OCI-LY3 (cell line): Measurements from ENCODE around the gene MAGEA9.
"Not testable (repeated sequence)": the region's sequence is repeated elsewhere in the genome, so short reads cannot be mapped to it uniquely, and the experiment has no call there.

Source experiments
- H2AFZ ChIP-seq: fragments of 200-600, 300-600 bp; shearing (Covaris generic); 2 replicates; pipeline ENCODE4 v1.6.0; 2014; ENCODE audit warnings: antibody characterized with exemption, low read depth, low read length
- H3K27ac ChIP-seq: fragments of 200-600, 300-600 bp; sonication (generic); 2 replicates; pipeline ENCODE4 v1.5.1; 2014; ENCODE audit warnings: mild to moderate bottlenecking, low read length, moderate library complexity, mixed read lengths
- H3K27me3 ChIP-seq: fragments of 200-600, 300-600 bp; sonication (generic); 2 replicates; pipeline ENCODE4 v1.6.1; 2014; ENCODE audit warnings: low read depth, low read length, mixed read lengths
- H3K36me3 ChIP-seq: fragments of 200-600, 300-600 bp; sonication (generic); replicated peaks from 2 replicates; pipeline ENCODE3; 2014; ENCODE audit warnings: low read depth, low read length, mixed read lengths
- H3K4me1 ChIP-seq: fragments of 300-600, 200-600 bp; sonication (generic); 2 replicates; pipeline ENCODE4 v1.6.1; 2014; ENCODE audit warnings: low read length, mixed read lengths
- H3K4me2 ChIP-seq: fragments of 200-600, 300-600 bp; sonication (generic); 2 replicates; pipeline ENCODE4 v1.6.1; 2014; ENCODE audit warnings: low read length, mixed read lengths
- H3K4me3 ChIP-seq: fragments of 300-600, 200-600 bp; sonication (generic); 2 replicates; pipeline ENCODE4 v1.5.1; 2014; ENCODE audit warnings: antibody characterized with exemption, mild to moderate bottlenecking, low read length, moderate library complexity
- H3K79me2 ChIP-seq: fragments of 300-600, 200-600 bp; shearing (Covaris generic); 2 replicates; pipeline ENCODE4 v1.6.1; 2014; ENCODE audit warnings: mild to moderate bottlenecking, low read length, mixed read lengths
- H3K9ac ChIP-seq: fragments of 300-600, 200-600 bp; shearing (Covaris generic); 2 replicates; pipeline ENCODE4 v1.6.0; 2014; ENCODE audit warnings: mild to moderate bottlenecking, low read length, moderate library complexity
- H3K9me3 ChIP-seq: fragments of 200-600, 300-600 bp; shearing (Covaris generic); 2 replicates; pipeline ENCODE4 v1.6.1; 2014; ENCODE audit warnings: low read length, mixed read lengths; ENCODE audit not compliant: insufficient read depth
- H4K20me1 ChIP-seq: fragments of 200-600, 300-600 bp; sonication (generic); 2 replicates; pipeline ENCODE4 v1.6.1; 2016; ENCODE audit warnings: low read length, mixed read lengths; ENCODE audit not compliant: insufficient read depth
- EZH2phosphoT487 ChIP-seq: fragments of 200-600 bp; shearing (Covaris generic); IDR thresholded peaks from 2 replicates; pipeline ENCODE4 v1.6.1; 2018; ENCODE audit warnings: antibody characterized with exemption, mixed run types, low read depth
- TF ChIP-seq, protein P1 (sequence below): fragments of 200-600, 300-600 bp; sonication (generic); IDR thresholded peaks from 2 replicates; pipeline ENCODE4 v1.5.1; 2014; ENCODE audit warnings: antibody characterized with exemption, low read length, low read depth

Gene MAGEA9

DNA sequence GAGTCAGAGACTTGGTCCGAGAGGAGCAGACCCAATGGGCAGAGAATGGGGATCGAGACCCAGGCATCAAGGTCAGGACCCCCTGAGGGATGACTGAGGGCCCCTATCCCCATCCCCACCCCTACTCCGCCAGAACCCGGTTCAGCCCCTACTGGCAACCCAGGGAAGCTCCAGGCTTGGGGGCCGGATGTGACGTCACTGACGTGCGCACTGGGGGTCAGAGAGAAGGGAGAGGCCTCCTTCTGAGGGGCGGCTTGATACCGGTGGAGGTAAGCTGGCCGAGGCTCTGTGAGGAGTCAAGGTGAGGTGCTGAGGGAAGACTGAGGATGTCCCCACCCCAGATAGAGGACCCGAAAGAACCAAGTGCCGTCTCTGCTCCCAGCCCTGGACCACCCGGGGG is at the start of gene MAGEA9:
Gene MAGEA9, plus strand, starts transcription at position 204 of the 400 bp plus-strand sequence. CDS start 4,281 bp downstream, outside the sequence.
- not testable (repeated sequence) for H3K9me3 ChIP-seq, H3K27ac ChIP-seq, H4K20me1 ChIP-seq, H3K9ac ChIP-seq, H3K27me3 ChIP-seq, H3K36me3 ChIP-seq, H2AFZ ChIP-seq, H3K4me1 ChIP-seq, H3K79me2 ChIP-seq, H3K4me2 ChIP-seq, H3K4me3 ChIP-seq

- H3K9ac ChIP-seq, H3K4me1 ChIP-seq, H3K27me3 ChIP-seq, H3K9me3 ChIP-seq, H3K36me3 ChIP-seq, H3K4me2 ChIP-seq, H2AFZ ChIP-seq, H3K4me3 ChIP-seq, H3K27ac ChIP-seq, H4K20me1 ChIP-seq, H3K79me2 ChIP-seq: not testable (repeated sequence)
These were observed 39.5 kb upstream of the MAGEA9 start for GRCh38 chrX:149742269-149742668.

GRCh38 chrX:149746390-149747007 is 35.2 kb upstream of the MAGEA9 start:
- not testable (repeated sequence) for H3K27ac ChIP-seq, H3K36me3 ChIP-seq, H4K20me1 ChIP-seq, H2AFZ ChIP-seq, H3K27me3 ChIP-seq, H3K9ac ChIP-seq, H3K4me3 ChIP-seq, H3K79me2 ChIP-seq, H3K4me1 ChIP-seq, H3K9me3 ChIP-seq, H3K4me2 ChIP-seq

DNA sequence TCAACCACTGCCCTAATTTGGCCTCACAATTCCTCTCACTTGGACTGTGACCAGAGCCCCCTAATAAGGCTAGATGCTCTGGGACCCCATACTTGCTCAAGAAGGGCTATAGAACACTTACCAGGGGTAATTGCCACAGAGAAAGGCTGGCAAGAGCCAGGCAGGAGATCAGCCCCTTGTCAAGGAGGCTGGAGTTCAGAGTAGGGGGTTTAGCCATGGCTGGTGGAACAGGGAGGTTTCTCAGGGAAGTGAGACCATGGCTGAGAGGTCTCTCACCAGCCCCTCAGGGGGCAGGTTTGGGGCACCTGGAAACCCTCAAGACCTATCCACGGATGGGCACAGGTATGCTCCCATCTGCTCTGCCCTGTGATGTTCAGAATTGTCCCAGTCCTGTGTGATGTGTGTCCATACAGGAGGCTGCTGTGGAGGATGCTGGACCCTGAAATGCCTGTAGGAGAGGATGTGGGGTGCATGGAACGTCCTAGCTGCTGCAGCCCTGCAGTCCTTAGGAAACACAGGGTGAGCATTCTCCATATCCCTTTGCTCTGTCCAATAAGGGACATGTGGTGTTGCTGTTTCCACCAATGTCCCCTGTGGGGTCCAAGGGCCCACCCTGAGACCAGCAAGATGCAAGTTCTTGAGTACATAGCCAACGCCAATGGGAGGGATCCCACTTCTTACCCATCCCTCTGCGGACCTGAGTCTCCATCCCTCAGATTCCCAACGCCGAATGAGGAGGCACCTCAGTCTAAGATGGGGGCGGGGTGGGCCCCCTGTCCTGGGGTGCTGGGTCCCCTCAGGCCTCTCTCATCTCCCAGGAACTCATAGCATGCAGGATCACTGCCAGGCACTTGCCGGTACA is 24.3 kb upstream of the MAGEA9 start:
- no peak overlapping the region for H2AFZ ChIP-seq
- H3K9me3 ChIP-seq = no peaks in the 10 kb centered on the region
- H3K9ac ChIP-seq = no peak overlapping the region
- H3K79me2 ChIP-seq = no peaks in the 10 kb centered on the region
- H3K4me1 ChIP-seq = peaks cover 10% of the 10 kb centered on the region
- H3K4me2 ChIP-seq = peak overlapping the region; percentile 13
- H3K27ac ChIP-seq = no peak overlapping the region
- H4K20me1 ChIP-seq = no peaks in the 10 kb centered on the region
- H3K27me3 ChIP-seq = no peaks in the 10 kb centered on the region
- H3K4me3 ChIP-seq = no peak overlapping the region
- TF ChIP-seq, protein P1, sequence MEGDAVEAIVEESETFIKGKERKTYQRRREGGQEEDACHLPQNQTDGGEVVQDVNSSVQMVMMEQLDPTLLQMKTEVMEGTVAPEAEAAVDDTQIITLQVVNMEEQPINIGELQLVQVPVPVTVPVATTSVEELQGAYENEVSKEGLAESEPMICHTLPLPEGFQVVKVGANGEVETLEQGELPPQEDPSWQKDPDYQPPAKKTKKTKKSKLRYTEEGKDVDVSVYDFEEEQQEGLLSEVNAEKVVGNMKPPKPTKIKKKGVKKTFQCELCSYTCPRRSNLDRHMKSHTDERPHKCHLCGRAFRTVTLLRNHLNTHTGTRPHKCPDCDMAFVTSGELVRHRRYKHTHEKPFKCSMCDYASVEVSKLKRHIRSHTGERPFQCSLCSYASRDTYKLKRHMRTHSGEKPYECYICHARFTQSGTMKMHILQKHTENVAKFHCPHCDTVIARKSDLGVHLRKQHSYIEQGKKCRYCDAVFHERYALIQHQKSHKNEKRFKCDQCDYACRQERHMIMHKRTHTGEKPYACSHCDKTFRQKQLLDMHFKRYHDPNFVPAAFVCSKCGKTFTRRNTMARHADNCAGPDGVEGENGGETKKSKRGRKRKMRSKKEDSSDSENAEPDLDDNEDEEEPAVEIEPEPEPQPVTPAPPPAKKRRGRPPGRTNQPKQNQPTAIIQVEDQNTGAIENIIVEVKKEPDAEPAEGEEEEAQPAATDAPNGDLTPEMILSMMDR = no peak
- TF ChIP-seq EZH2phosphoT487 = no peak
- H3K36me3 ChIP-seq = no peaks in the 10 kb centered on the region

DNA sequence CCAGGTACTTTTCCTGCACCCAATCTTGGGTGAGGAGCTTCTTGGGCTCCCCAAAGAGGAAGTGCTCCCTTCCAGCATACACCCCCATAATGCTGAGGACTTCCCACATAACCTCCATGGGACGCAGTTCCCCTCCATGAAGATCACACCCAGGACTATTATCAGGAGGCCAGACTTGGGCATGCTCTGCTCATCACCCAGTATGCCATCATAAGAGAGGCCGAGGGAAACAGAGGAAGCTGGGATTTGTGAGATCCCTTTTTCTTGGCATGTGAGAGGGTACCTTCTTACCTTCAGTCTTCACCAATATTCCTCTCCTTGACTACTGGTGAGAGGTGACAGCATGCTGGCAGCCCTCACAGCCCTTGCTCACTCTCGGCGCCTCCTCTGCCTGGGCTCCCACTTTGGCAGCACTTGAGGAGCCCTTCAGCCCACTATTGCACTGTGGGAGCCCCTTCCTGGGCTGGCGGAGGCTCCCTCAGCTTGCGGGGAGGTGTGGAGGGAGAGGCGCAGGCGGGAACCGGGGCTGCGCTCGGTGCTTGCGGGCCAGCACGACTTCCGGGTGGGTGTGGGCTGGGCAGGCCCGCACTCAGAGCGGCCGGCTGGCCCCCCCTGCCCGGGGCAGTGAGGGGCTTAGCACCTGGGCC is 23.5 kb upstream of the MAGEA9 start:
- no peak overlapping the region for H2AFZ ChIP-seq
- no peaks in the 10 kb centered on the region for H3K9me3 ChIP-seq
- H3K79me2 ChIP-seq = no peaks in the 10 kb centered on the region
- no peak overlapping the region for H3K4me3 ChIP-seq
- peaks cover 10% of the 10 kb centered on the region for H3K4me1 ChIP-seq
- H3K27me3 ChIP-seq = no peaks in the 10 kb centered on the region
- H4K20me1 ChIP-seq = no peaks in the 10 kb centered on the region
- H3K27ac ChIP-seq = no peak overlapping the region
- no peak overlapping the region for H3K4me2 ChIP-seq
- no peaks in the 10 kb centered on the region for H3K36me3 ChIP-seq
- H3K9ac ChIP-seq = no peak overlapping the region
- no peak for TF ChIP-seq EZH2phosphoT487
- TF ChIP-seq, protein P1 = no peak

GRCh38 chrX:149758715-149759078 is 23.0 kb upstream of the MAGEA9 start:
- not testable (repeated sequence) for H3K4me3 ChIP-seq, H2AFZ ChIP-seq, H3K79me2 ChIP-seq, H3K27me3 ChIP-seq, H3K4me2 ChIP-seq, H3K36me3 ChIP-seq, H3K9me3 ChIP-seq, H3K9ac ChIP-seq, H3K27ac ChIP-seq, H4K20me1 ChIP-seq
- H3K4me1 ChIP-seq = peaks cover 10% of the 10 kb centered on the region
